Urothelium cell line (cell line): ENCODE data around the gene SPHK1.

Experiments
- DNase-seq: peaks from one replicate; pipeline ENCODE4 v3.0.0; 2011; ENCODE audit warnings: low spot score, mixed read lengths
- FAIRE-seq: peaks from 2 replicates; lab custom pipeline; 2011; peaks lifted over from hg19 to GRCh38; lab: Jason Lieb, UNC

The SPHK1 gene

DNA sequence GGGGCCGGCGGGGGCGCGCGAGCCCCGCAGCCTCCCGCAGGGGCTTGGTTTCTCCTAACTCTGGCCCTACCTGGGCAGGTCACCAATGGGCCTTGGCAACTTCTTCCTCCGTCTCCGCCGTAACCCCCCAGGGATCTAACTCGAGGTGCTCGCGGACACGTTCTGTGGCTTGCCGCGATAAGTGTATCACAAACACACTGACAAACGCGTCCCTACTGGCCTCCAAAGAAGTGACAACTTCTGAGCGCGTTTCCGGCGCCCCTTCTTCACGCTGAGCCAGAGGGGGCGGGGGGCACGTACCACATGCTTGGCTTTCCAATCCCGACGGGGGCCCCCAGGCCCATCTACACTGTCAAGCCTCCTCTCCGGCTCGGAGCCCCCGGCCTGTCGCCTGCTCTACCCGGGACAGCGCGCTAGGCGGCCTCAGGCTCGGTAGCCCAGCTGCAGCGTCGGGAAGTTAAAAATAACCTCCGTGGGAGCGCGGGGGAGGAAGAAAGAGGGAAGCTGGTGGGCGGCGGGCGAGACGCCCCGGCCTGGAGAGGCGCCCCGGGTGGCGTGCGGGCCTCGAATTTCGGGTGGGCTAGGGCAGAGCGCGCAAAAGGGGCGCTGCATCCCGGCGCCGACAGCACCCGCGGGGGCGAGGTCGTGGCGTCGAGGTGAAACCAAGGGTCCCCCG, 725 bp upstream of the SPHK1 start:
- DNase-seq (peak; percentile 79), FAIRE-seq (peak; percentile 70)

DNA sequence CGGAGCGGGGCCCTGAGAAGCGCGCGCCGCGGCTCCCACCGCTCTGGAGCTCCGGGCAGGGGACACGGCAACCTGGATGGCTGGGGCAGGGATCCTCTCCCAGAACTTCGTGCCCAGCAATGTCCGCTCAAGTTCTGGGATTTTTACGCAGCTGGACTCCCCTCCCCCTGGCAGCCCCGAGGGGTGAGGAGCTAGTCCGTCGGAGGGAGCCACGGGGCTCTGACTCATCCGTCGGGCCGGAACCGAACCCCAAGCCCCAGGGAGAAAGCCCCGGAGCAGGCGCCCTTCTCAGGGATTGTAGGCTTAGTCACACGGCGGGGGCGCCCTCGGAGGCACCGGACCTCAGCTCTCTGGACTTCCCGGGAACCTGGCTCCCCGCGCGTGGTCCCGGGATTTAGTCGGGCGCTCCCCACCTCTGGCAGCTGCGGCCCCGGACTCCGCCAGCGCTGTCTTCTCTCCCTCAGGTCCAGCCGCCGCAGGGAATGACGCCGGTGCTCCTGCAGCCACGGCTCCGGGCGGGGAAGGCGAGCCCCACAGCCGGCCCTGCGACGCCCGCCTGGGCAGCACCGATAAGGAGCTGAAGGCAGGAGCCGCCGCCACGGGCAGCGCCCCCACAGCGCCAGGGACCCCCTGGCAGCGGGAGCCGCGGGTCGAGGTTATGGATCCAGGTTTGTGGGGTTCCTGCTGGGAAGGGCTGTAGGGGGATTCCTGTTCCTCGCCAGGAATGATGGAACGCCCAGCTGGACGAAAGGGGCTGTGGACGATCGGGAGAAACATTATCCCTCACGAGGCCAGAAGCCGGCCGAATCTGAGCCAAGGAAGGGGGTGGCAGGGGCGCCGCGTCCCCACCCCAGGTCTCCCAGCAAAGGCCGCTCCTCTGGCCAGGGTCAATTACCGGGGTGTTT, 830 bp downstream of the SPHK1 start:
- FAIRE-seq (no peak), DNase-seq (peak; percentile 63)

GRCh38 chr17:76385892-76386786, 1.7 kb downstream of the SPHK1 start:
- DNase-seq = peak; percentile 95
- FAIRE-seq = peak; percentile 78

- no peak for DNase-seq
- FAIRE-seq = no peak
Observed at GRCh38 chr17:76386966-76387765, 2.8 kb downstream of the SPHK1 start.

GRCh38 chr17:76388966-76389888, 4.8 kb downstream of the SPHK1 start:
- DNase-seq (no peak), FAIRE-seq (peak; percentile 59)

DNA sequence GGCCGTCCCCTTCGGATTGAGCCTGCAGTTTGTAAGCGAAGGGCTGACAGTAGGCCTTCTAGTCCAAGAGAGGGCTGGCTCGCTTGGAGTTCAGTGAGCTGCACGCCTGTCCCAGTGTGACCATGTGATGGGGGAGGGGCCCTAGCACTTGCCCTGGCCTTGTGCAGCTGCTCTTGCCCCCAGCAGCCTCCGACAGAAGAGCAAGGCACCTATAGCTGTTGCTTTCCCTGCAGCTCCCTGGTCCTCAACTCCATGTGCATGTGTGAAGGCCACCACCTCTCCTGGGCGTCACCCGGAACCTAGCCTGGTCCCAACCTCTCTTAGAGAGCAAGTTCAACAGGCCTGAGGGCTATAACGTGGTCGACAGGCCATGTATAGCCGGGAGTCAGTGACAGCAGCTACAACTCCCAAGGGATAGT, 5.6 kb downstream of the SPHK1 start:
- FAIRE-seq = no peak
- DNase-seq = no peak

DNA sequence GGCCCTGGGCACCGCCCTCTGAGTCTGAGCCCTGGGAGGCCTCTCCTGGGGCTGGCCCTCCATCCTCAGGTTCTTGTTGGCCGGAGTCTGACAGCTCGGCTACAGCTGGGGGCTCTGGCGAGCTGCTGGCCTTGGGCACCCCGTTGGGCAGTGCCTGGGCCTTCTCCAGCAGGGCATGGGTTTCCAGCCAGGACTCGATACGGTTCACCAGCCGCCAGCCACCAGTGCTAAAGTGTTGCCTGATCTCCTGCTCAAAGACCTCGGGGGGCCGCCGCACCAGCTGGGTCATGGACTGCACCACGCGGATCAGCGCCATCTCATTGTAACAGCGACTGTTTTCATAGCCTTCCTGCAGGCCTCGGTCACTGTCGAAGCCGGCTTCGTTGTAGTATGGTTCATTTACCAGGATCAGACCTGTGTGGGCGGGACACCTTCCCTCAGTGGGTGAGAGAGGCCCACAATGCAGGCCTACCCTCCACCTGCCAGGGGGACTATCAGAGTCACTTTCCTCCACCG, 6.8 kb downstream of the SPHK1 start:
- FAIRE-seq = no peak

GRCh38 chr17:76394166-76394565, 9.8 kb downstream of the SPHK1 start:
- DNase-seq (no peak), FAIRE-seq (peak; percentile 66)

More for the DNA sequence above, 6.8 kb downstream of the SPHK1 start:
- DNase-seq = no peak

- no peak for DNase-seq
- no peak for FAIRE-seq
Observed at GRCh38 chr17:76395980-76396379, 11.6 kb downstream of the SPHK1 start.

DNA sequence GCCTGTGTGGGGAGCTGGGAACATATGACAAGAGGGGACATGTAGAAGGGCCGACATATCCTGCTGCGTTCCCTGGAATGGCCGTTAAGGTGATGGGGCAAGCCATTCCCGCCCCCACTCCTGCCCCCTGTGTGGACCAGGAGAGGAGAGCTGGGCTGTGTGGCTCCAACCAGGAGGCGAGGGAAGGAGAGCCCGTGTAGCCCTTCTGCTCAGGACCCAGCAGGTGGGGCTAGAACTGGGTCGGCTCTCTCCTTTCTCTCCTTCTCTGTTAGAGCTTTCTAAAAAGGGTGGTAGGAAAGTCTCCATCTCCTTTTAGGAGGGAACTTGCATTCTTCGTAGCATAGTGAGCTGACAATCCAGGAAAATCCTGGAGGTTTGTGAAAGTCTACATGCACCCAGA, 12.8 kb downstream of the SPHK1 start:
- FAIRE-seq (no peak), DNase-seq (no peak)

DNA sequence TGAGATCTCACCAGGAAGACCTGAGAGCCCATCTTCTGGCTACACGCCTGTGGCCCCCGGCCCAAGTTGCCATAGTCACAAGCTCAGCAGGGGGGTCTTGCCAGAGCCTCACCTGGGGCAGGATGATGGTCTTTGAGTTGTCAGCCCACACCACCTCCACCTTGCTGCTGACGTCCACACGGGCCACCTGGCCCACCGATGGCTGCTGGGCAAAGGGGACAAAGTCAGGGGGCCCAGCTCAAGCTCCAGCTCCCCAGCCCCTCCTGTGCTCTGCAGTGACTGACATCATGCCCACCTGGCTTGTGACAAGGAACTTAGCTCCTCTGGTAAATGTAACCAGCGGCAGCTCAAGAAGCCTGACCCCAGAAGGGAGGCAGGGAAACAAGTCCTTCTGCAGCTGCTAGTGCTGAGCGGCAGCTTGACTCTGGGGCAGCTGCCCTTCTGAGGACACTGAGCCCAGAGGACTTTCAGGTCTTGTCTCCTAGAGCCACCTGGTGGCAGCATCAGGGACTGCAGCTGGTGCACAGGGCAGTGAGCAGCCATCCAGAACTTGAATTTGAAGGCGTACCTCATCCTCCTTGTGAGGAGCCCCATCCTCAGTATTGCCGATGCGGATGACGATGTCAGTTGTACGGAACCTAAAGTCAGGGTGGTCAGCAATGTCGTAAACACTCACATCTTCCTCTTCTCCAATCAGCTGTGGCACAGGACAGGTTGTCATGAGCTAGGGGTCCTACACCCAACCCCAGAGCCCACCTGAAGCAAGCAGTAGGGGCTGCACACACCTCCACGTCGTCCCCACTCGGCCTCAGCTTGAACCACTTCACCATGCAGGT, 13.5 kb downstream of the SPHK1 start:
- DNase-seq = peak; percentile 88
- FAIRE-seq = peak; percentile 98

DNA sequence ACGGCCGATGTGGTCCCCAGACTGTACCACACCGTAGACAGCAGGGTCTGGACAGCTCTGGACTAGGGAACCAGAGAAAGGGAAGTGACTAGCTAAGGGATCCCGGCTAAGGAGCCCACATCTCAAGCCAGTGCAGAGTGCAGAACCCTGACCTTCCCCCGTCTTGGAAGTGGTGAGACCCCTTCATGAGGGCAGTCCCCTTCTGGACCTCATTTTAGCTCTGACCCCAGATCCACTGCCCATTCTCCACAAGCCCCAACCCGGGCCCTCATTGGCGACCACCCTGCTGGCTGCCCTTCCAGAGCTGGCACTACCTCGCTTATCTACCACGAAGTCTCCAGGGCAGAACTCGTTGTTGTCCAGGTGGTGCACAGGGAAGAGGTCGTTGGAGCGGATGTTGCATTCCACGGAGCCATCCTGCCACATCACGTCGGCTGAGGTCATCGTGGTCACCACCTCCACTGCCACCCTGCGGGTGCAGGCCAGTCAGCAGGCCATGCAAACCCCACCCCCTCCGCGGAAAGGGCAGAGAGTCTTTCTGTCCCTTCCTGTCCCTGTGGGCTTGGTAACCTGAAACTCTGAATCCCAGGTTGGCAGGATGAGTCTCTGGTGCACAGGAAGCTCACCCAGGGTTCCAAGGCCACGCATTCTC, 14.2 kb downstream of the SPHK1 start:
- DNase-seq (no peak), FAIRE-seq (peak; percentile 13)

DNA sequence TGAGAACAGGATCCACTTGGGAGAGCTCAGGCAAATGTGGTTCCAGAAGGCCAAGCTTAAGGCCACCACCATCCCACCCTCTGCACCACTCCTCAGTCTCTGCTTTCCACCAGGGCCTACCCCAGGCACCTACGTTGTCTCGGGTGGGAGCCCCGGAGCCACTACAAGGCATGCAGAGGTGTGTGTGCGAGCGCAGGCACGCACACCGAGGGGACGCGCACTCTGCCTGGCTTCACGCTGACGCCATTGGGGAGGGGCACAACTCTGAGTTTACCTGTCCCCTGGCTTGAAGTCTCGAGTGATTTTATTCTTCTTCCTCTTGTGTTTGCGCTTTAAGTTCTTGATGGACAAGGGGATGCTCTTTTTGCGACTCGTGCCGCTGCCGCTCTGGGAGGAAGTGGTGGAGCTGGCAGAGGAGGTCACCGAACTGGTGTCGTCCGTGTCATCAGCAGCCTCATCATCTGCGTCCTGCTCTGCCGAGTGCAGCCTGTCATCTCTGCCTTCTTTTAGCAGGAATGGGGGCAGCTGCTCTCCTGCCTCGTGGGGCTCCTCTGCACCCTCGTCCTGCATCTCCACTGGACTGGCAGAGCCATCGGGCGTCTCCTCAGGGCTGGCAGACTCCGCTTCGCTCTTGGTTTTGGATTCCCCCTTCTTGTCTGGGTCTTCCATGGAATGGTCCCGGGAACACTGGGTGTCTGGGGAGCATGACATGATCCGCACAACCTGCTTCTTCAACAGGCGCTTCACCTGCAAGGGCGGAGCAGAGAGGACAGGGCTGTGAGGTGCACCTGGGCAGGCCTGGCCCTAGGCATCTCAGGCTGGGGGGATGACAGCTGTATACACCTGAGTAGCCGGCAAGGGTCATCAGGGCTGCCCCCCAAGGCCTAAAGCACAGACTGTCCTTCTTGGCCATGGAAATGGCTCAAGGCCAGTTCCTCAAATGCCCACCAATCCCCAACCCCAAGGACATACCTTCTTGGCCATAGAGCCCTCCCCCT, 15.1 kb downstream of the SPHK1 start:
- FAIRE-seq (no peak), DNase-seq (no peak)

DNA sequence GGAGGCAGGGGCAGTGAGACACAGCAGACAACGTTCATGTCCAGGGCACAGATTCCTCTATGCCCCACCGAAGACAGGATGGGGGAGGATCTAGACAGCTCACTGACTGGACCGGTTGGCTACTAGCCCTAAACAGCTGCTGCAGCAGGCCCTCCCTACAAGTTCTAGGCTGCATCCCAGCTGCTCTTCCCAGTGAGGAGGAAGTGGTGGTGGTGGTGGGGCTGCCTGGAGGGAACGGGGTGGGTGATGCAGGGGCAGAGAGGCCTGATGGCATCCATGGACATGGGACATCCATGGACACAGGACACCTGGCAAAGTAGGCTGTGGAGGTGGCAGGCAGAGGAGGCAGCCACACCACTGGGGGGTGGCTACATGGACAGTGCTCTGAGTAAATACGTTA, 18.3 kb downstream of the SPHK1 start:
- FAIRE-seq (no peak), DNase-seq (no peak)

GRCh38 chr17:76404256-76404655, 19.8 kb downstream of the SPHK1 start:
- DNase-seq (no peak), FAIRE-seq (no peak)

DNA sequence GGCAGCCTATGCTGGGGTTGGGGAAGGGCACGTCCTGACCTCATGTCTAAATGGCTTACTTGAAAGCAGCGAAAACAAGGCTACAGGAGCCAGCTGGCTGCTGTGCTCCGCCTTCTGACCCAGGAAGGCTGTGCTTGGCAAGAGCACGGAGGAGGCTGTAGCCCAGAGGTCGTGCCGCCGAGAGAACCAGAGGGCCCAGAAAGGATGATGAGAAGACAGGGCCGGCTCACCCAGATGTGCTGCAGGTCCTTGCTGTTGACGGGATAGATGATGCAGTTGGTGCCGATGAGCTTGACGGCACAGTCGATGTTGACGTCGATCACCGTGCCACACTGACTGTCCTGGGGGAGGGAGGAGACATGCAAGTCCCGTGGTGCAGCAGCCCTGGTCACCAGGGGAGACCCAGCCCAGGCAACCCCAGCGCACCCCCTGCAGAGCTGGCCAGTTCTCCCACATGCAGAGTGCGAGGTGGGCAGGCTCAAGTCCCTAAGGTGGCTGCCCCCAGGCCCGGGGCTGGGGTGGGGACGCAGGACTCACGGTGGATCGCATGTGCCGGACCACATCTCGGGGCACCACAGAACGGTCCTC, 20.7 kb downstream of the SPHK1 start:
- FAIRE-seq (no peak), DNase-seq (no peak)
